Activated CD4-positive, CD25-positive, alpha-beta regulatory T cell treated with anti-CD3 and anti-CD28 coated beads, Interleukin-2, amount 50 U/mL, for 16 hours (primary cell): ENCODE data around the gene TSC2.
"Not testable (repeated sequence)": the region's sequence is repeated elsewhere in the genome, so short reads cannot be mapped to it uniquely, and the experiment has no call there.

Source experiments
- DNase-seq: peaks from one replicate; pipeline ENCODE4 v3.0.0-alpha.2; 2020; ENCODE audit warnings: low read depth, low spot score

The TSC2 gene

DNA sequence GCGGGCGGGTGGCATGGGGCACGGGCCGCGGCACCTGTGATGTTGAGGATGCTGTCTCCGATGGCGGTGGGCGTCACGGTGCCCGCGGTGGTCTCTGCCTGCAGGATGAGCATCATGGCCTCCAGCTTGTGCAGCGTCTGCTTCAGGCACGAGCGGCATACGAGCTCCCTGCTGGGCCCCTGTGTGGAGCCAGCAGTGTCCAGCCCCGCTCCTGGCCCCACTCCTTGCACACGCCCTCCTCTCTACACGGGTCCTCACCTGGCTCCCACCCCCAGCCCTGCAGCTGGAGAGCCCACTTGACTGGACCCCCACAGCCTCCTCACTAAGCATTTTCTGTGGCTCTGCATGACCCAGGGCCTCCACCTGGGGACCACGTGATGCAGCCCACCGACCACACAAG is 56.7 kb downstream of the TSC2 start:
- not testable (repeated sequence) for DNase-seq

DNA sequence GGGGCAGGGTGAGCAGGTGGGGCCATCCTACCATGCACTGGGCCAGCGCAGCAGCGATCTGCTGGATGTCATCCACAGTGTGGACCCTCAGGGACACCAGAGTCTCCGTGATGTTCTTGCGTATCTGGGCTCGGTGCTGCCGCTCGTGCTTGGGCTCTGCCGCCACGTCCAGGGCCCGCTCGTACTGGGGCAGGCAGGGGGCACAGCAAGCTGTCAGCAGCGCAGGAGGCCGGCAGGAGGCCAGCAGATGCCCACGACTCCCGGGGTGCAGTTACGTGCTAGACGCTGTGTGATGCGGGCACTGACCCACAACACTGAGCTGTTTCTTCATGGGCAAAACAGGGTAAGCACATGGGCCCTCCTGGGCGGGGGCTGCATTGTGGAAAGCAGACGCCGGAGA is 57.5 kb downstream of the TSC2 start:
- DNase-seq, result not testable (repeated sequence)

DNA sequence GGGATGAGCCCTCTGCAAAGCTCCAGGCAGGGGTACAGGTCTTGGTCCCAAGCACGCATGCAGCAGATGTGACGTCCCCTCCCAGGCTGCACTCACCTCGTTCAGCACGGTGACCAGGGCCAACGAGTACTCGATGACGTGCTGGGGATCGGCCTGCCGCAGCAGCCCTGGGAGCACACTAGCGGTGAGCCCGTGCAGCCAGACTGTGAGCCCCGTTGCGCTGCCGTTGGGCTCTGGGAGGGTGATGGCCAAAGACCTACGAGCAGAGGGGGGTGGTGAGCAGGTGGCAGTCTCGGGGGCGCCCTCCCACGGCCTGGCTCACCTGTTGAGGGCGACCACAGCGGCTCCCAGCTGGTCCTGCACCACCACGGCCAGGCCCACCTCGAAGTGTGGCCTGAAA is 58.0 kb downstream of the TSC2 start:
- not testable (repeated sequence) for DNase-seq

- DNase-seq, result not testable (repeated sequence)
Observed at GRCh38 chr16:2106211-2106610, 58.4 kb downstream of the TSC2 start.

GRCh38 chr16:2107121-2107790 is 59.5 kb downstream of the TSC2 start:
- not testable (repeated sequence) for DNase-seq

DNA sequence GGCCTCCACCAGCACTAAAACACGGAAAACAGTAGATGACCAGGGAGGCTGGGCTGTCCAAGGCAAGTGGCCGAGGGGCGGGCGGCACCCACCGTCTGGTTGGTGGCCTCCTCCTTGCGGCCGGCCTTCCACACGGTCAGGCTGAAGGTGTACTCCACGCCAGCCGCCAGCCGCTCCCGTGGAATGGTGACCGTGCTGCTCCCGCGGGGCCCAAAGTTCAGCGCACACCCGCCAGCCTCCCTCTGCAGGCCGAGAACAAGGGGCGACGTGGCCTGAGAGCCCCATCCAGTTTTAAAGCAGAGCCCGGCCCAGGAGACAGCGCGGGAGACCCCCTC is 60.0 kb downstream of the TSC2 start:
- DNase-seq, result not testable (repeated sequence)

- DNase-seq, result not testable (repeated sequence)
Observed at GRCh38 chr16:2108446-2109270, 60.9 kb downstream of the TSC2 start.

DNA sequence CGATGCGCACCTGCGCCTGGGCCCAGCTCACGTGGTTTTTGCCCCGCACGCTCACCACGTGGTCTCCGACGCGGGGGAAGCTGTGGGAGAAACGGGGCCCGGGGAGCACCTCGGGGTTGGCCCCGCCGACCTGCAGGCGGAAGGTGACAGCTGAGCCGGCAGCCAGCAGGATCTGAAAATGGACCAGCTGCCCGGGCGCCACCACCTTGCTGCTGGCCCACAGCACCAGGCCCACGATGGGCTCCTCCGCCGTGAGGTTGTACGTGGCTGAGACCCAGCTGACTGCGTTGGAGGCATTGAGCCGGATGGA is 61.4 kb downstream of the TSC2 start:
- not testable (repeated sequence) for DNase-seq

DNA sequence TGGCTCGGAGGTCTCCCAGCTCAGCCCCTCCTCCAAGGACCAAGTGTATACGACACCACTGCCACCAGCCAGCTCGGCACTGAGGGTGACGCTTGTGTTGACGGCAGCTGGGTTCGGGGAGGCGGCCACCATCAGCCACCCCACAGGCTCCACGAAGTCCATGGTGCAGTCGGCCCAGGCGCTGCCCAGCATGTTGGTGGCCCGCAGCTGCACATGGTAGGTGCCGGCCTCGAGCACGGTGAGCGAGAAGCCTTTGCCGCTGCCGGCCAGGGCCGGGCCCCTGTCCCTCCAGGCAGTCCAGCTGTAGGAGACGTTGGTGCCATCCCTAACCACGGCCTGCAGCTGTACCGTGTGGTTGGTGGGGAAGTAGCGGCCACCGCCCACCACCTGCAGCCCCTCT is 62.1 kb downstream of the TSC2 start:
- not testable (repeated sequence) for DNase-seq

- not testable (repeated sequence) for DNase-seq
Observed at GRCh38 chr16:2110332-2111008, 62.7 kb downstream of the TSC2 start.

DNA sequence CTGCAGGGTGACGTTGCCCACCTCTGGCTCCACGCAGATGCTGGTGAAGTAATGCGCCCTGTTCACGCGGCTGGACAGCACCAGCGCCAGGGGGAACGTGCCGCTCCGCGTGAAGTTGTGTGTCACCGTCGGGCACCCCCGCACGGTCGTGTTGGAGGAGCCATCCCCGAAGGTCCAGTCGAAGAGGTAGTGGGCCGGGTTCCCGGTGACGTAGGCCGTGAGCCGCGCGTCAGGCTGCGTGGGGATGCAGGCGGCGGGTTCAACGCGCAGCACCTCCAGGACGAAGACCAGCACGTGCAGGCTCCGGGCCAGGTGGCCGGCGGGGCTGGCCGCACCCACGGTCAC is 63.2 kb downstream of the TSC2 start:
- not testable (repeated sequence) for DNase-seq

DNA sequence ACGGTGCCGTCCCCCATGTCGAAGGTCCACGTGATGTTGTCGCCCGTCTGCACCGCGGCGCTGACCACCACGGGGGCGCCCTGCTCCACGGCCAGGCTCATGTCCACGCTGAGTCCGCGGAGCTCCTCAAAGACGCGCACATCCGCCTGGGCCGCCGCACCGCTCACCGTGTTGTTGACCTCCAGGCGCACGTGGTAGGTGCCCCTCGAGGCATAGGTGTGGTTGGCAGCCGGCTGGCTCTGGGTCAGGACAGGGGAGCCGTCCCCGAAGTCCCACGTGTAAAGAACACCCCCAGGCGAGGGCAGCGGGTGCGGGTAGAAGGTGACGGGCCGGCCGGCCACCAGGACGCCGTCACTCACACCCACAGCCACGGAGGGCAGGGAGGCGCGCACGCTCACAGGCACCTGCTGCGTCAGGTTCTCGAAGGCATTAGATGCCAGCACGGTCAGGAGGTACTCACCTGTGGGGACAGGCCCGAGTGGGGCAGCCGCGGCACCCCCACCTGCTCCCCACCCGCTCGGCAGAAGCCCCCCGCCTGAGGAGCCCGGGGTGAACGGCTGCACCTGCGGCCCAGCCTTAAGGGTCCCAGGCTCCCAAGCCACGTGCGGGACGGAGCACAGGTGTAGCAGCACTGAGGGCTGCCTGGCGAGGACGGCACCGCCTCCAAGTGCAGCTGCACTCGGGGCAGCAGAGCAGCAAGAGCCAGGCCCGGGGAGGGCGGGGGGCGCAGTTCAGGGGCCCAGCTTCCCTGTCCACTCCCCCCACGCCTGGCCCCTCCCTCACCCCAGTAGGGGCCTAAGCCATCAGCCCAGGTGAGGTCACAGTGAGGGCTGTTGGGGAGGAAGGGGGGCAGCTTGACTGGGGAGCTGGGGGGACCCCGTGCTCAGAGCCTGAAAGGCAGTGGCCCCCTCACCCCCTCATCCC is 63.9 kb downstream of the TSC2 start:
- not testable (repeated sequence) for DNase-seq

DNA sequence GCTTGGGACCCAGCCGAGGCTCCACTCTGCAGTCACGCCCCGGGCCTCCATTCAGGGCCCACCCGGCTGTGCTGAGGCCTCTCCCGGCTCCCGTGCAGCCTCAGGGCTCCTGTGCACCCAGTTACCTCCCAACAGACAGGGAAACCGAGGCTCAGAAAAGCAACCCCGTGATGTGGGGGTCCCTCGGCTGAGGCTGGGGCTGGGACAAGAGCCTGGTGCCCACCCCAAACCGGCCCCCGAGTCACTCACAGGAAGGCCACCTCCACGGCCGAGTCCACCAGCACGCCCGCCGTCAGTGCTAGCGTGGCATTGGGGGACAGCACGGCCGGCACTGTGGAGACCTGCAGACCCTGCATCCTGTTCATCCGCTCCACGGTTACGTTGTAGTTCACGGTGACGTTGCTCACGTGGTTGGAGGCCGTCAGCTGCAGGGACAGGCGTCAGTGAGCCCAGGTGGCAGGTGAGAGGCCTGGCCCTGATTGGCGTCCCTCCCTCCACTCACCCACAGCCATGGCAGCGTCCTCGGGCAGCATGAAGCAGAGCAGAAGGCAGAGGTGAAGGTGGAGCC is 64.8 kb downstream of the TSC2 start:
- not testable (repeated sequence) for DNase-seq

DNA sequence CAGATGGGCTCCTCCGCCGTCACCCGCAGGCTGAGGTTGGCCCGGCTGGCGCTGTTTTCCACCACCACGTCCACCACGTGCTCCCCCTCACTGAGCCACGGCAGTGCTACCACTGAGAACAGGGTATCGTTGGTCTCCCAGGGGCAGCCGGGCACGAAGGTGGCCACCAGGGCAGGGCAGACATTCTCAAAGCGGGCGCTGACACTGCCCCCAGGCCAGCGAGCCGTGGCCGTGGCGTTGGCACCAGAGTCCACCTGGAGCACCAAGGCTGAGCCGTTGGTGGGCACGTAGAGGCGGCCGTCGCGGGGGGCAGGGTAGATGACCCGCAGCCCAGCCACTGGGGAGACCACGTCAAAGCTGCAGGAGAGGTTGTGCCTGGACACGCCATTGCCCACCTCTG is 66.4 kb downstream of the TSC2 start:
- DNase-seq, result not testable (repeated sequence)

DNA sequence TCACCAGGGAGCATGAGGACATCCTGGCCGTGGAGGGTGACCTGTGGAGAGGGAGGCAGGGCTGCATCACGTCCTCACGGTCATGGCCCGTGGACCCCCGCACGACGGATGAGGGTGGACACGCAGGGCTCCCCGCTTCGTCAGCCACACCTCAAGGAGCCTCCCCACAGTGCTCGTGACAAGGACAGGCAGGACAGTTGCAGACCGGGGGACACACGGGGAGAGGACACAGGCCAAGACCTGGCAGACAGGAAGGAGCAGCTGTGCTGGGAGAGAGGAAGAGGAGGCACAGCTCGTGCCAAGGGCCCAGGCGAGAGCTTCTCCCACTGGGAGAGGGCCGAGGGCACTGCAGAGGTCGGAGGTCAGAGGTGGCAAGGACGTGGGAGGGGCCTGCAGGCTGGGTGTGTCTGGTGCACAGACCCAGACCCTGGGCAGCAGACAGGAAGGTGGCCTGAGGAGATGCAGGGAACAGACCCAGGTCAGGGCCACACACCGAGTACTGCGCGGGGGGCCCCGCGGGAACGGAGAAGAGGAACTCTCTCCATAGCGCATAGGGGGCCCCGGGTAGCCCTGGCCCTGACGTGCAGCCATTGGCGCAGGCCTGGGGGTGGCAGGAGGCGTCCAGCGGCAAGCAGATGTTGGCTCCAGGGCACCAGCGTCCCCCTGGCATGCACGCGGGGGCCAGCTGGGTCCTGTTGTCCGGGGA is 67.3 kb downstream of the TSC2 start:
- not testable (repeated sequence) for DNase-seq

DNA sequence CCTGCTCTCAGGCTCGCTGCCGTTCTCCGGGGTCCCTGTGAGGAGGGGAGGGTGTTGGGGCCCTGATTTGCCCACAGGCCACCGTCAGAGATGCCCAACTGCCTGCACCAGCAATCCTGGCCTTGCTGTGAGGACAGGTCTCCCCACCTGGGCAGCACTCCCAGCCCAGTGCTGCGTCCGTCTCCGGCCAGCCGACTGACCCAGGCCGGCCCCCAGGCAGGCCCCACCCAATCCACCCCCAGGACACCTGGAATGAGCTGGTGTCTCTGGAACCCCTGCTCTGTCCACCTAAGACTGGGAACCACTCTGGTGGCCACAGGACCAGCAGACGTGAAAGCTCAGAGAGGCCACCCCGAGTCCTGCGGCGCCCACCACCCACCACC is 67.8 kb downstream of the TSC2 start:
- DNase-seq, result no peak

- not testable (repeated sequence) for DNase-seq
Observed at GRCh38 chr16:2116428-2116827, 68.6 kb downstream of the TSC2 start.

GRCh38 chr16:2117341-2117740 is 69.6 kb downstream of the TSC2 start:
- not testable (repeated sequence) for DNase-seq

DNA sequence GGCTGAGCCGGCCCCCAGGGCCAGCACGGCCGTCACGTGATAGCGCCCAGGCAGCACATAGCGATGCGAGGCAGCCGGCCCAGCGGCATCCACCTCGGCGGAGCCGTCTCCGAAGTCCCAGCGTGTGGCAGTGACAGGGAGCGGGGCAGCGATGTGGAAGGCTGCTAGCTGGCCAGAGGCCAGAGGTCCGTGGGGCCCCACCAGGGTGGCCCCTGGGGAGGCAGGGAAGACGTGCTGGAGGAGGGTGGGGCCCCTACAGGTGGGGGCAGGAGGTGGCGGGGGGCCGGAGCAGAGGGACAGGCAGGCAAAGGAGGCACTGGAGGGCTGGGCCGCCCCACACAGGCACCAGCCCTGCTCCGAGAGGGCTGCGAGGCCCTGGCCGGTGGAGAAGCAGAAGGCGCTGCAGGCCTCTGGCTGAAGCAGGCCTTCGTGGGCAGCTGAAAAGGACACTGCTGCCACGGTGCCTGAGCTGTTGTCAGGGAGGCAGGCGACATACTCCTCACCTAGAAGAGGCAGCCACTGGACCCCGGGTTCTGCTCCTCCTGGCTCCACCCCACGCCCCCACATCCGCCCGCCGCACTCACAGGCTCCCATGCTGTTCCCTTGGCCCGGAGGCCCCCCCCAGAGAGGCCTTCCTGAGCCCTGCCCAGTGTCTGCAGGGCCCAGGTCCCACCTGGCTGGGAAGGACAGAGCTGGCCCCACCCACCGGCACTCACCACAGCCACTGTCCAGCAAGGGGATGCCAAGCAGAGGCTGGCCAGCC is 70.4 kb downstream of the TSC2 start:
- not testable (repeated sequence) for DNase-seq

DNA sequence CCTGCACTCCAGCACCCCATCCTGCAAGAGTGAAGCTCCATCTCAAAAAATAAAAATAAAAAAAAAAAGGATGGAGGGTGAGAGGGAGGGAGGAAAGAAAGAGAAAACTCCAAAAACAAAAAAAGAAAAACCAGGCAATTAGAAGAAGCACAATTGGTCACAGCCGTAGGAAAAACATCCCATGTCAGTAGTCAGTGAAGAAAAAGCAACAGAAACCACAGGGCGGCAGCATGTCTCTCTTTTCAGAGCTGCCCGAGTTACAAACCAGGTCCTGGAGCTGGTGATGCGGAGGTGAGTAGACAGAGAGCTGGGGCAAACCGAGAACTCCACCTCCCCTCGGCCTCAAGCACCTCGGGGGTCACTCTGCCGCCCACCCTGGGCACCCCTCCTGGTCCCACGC is 73.5 kb downstream of the TSC2 start:
- not testable (repeated sequence) for DNase-seq
